Measurements from ENCODE around the gene DDIT4L. TPM values are rescaled to one million over a fixed set of nuclear protein-coding genes. Genes with fewer than 3 reads are reported as not detected.

DDIT4L gene
- total and polyA plus RNA-seq, 4 donors, result 0.08 to 0.21 (median 0.13) TPM

- TF ChIP-seq ATF3 (IDR thresholded peaks at IDR 0.05) (no peak), ZBTB33 (IDR thresholded peaks at IDR 0.05) (no peak), FOXA1 (IDR thresholded peaks at IDR 0.05) (no peak), FOXA2 (IDR thresholded peaks at IDR 0.05) (no peak)
Measured at GRCh38 chr4:100166297-100167039, 23.8 kb downstream of the DDIT4L start (continued).

GRCh38 chr4:100165809-100166208 lies 24.5 kb downstream of the DDIT4L start:
- peaks cover 0 to 2% (median 0%) of the 10 kb centered on the region in 4 donors for H3K4me1 ChIP-seq (ENCODE audit: control insufficient read depth in 4 of 4, insufficient read depth in 4 of 4, low read length in 3 of 4)
- H3K4me3 ChIP-seq (ENCODE audit: low read depth in 1 of 3, low read length in 3 of 3), result no peak overlapping the region
- no peak for DNase-seq (ENCODE audit: low spot score)
- no peaks in the 10 kb centered on the region for H3K36me3 ChIP-seq (ENCODE audit: control insufficient read depth in 4 of 4, insufficient read depth in 3 of 4, low read depth in 1 of 4, low read length in 3 of 4)
- peaks cover 0 to 8% (median 2%) of the 10 kb centered on the region in 4 donors for H3K9me3 ChIP-seq (ENCODE audit: control insufficient read depth in 4 of 4, low read length in 3 of 4)
- 31% methylated on average over 1 of the region's 1 CpG for WGBS
- H3K9ac ChIP-seq (ENCODE audit: low read depth in 1 of 2, low read length in 2 of 2), result no peak overlapping the region
- no peak overlapping the region for H3K27ac ChIP-seq (ENCODE audit: low read depth in 1 of 2, low read length in 2 of 2)
- no peaks in the 10 kb centered on the region for H3K27me3 ChIP-seq (ENCODE audit: control insufficient read depth in 4 of 4, insufficient read depth in 4 of 4, low read length in 3 of 4)
- no peak for TF ChIP-seq EGR1 (IDR thresholded peaks at IDR 0.05; ENCODE audit: low read depth in 2 of 2)
- TF ChIP-seq JUND (IDR thresholded peaks at IDR 0.05), result no peak
- TF ChIP-seq RAD21 (IDR thresholded peaks at IDR 0.05), result no peak
- no peak for TF ChIP-seq RXRA (IDR thresholded peaks at IDR 0.05)
- no peak for TF ChIP-seq REST (IDR thresholded peaks at IDR 0.05)
- no peak for TF ChIP-seq ATF3 (IDR thresholded peaks at IDR 0.05)
- TF ChIP-seq NR2F2 (IDR thresholded peaks at IDR 0.05), result no peak
- TF ChIP-seq FOXA1 (IDR thresholded peaks at IDR 0.05), result no peak
- TF ChIP-seq MAX (IDR thresholded peaks at IDR 0.05), result no peak
- no peak for TF ChIP-seq HNF4A (conservative IDR thresholded peaks at IDR 0.05)
- no peak for TF ChIP-seq CTCF (IDR thresholded peaks at IDR 0.05; ENCODE audit: low read depth, low read length, missing input control)
- no peak for TF ChIP-seq ZBTB33 (IDR thresholded peaks at IDR 0.05)
- TF ChIP-seq FOXA2 (IDR thresholded peaks at IDR 0.05), result no peak

All from liver (tissue), 9 donors.